Stimulated activated CD8-positive, alpha-beta memory T cell treated with anti-CD3 and anti-CD28 coated beads, Interleukin-7, amount 100 ng/mL, for 24 hours (primary cell): ENCODE measurements around the gene SLC41A1.
A peak's percentile ranks its signal among the peaks of the same experiment; 100 is the strongest.

Experiments used
- DNase-seq: peaks from one replicate; pipeline ENCODE4 v3.0.0-alpha.2; 2020; ENCODE audit warnings: low read depth

SLC41A1 gene

DNA sequence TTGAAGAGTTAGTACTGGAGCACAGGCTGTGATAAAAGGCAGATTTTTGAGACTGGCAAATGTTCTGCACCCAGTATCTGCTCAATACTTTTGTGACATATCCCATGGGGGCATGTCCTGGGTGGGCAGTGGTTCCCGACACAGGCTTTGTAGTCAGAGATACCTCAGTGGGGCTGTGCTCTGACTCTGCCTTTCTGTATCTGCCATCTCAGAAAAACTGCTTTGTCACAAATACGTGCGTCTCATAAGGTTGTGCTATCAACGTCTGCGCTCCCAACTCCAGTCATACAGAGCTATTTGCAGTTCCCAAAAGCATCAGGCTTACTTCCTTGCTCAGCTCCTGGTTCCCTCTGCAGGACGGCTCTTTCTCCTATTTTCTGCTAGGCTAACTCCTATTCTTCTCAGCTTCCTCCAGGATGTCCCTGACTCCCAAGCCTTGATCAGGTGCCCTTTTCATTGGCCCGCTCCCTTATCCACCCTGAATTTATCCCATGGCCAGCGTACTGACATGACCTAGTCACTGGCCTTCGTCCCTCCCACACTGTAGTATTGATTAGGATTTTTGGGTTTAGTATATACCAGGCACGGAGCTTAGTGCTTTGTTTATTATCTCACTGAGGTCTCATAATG lies 25.6 kb downstream of the SLC41A1 start:
- DNase-seq: no peak

GRCh38 chr1:205786601-205787000 lies 26.4 kb downstream of the SLC41A1 start:
- DNase-seq: no peak

- no peak for DNase-seq
Observed at GRCh38 chr1:205785446-205785845, 27.6 kb downstream of the SLC41A1 start.

DNA sequence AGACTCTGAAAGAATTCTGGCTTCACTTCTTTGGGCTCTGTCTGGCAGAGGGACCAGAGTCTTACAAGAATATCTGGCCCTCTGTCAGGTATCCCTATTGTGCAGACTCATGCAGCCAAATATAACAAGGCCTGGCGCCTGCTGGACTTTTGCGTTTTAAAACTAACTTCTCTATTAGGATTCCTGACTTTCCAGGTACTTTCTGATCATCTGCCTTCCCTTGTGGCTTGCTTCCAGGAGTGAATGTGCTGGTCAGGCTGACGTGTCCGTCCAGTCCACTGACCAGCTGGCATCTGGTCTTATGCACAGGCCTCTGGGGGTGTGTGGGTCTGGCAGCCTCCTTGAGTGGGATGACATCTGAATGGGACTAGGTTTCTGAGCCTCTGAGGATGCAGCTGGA lies 29.1 kb downstream of the SLC41A1 start:
- DNase-seq: no peak

DNA sequence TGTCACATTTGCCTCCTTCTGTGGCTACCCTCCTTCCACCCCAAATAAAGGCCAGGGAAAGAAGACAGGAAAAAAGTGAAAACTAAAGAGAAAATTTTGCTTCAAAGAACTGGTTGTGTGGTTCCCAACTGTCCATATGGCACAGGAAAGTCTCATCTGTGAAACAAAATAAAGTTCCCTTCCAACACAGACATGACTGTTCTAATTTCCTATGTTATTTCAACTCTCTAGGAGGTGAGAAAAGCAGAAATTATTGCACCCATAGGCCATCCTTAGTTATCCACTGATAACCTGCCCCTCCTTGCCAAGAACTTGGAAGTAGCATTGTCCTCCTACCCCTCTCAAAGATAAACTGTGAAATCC lies 29.6 kb downstream of the SLC41A1 start:
- no peak for DNase-seq

GRCh38 chr1:205782627-205783432 lies 30.2 kb downstream of the SLC41A1 start:
- no peak for DNase-seq

- no peak for DNase-seq
Observed at GRCh38 chr1:205780335-205780734, 32.7 kb downstream of the SLC41A1 start.

- no peak for DNase-seq
Observed at GRCh38 chr1:205777994-205778393, 35.0 kb downstream of the SLC41A1 start.

DNA sequence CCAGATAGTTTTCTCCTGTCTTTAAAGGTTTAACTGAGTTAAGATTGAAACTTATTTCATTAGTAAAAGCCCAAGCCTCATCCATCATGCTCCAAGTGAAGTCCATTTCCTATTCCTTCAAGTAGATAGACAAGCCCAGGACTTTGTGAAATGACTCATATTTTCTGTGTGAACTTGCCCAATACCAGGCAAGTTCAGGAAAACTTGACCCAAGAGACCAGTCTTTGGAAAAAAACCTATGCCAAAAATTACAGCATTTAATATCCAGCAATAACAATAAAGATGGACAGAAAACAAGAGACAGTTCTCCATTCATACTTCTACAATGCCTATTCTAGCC lies 37.3 kb downstream of the SLC41A1 start:
- no peak for DNase-seq

- peak; percentile 60 for DNase-seq
Observed at GRCh38 chr1:205775015-205775716, 37.8 kb downstream of the SLC41A1 start, which contains the start of gene RAB29. Gene RAB29, minus strand, starts transcription at chr1:205775482. Its CDS starts 526 bp downstream, at chr1:205774956.

- DNase-seq: no peak
Observed at GRCh38 chr1:205774198-205775014, 38.6 kb downstream of the SLC41A1 start.

DNA sequence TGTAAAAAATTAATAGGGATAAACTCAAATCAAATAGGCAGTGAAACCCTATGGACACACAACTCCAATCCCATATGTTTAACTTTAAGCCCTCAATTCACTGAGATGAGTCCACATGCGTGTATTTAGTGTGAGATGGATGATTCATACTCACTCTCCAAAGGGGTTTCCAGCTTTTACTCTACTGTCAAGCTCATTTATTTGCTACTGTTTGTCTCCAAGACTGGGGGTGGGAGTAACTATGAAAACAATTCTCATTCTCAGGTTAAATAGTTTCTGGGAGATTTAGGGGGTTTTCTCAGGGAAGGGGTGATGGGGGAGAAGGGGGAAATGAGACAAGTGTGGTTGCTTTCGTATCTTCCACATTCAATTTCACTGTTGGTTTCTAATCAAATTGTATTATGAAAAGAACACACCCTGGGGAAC lies 40.4 kb downstream of the SLC41A1 start:
- no peak for DNase-seq

GRCh38 chr1:205770618-205771017 lies 42.4 kb downstream of the SLC41A1 start:
- DNase-seq: no peak

GRCh38 chr1:205769641-205770365 lies 43.2 kb downstream of the SLC41A1 start:
- DNase-seq: no peak

DNA sequence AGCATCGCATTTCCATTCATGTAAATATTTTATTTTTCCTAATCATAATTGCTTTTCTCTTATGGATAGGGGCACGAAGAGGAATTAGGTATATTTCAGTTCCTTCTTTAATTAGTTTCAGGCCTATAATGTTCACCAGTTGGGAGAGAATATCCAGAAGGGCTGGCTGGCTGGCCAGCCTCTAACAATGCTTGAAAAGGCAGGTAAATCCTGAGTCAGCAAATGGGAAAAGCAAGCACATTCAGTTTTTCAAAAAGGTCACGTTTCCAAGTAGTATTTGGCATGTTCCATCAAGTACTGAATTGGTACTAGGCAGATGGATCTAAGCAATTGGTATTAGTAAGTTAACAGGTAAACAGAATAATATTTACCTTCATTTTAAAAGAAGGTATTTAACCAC lies 45.8 kb downstream of the SLC41A1 start:
- no peak for DNase-seq

DNA sequence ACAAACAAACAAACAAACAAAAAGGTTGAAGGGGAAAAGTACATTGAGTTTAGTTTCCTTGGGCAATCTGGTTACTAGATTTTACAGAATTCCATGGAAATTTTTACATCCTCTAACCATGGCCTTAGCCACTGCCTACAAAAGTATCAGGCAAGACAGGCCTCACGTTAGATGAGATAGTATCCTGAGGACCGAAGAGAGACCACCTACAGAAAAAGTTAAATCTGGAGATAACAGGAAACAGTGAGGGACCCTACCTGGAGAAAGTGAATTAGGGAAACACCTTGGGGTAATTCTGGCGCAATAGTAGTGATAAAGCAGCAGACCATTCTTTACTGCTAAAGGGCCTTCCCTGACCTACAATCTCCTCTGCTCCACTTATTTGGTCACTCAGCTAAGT lies 46.4 kb downstream of the SLC41A1 start:
- no peak for DNase-seq

GRCh38 chr1:205766038-205766437 lies 47.0 kb downstream of the SLC41A1 start:
- no peak for DNase-seq

DNA sequence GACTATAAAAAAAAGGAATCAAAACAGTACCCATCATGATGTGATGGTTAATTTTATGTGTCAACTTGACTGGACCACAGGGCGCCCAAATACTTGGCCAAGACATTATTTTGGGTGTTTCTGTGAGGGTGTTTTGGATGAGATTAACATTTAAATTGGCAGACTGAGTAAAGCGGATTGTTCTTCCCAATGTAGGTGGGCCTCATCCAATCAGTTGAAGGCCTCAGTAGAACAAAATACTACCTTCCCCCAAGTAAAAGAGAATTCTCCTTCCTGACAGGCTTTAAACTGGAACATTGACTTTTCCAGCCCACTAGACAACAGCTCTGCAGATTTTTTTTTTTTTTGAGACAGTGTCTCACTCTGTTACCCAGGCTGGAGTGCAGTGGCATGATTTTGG lies 48.4 kb downstream of the SLC41A1 start:
- DNase-seq: no peak

DNA sequence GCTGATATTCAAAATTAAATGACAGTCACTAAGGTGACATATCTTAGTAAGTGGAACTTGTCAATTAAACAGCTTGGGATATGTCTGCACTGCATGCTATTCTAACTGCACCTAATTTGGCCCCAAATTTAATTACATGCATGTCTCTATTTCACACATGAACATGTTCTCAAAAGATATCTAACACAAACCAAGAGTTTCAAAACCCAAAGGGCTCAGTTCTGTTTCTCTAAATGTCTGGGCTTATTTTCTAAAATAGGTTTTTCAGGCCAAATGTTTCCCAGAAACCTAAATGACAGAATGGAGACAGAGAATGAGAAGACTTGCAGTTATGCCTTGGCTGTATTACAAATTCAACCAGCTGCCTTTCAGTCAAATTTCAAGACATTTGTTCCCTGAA lies 49.0 kb downstream of the SLC41A1 start:
- DNase-seq: no peak

DNA sequence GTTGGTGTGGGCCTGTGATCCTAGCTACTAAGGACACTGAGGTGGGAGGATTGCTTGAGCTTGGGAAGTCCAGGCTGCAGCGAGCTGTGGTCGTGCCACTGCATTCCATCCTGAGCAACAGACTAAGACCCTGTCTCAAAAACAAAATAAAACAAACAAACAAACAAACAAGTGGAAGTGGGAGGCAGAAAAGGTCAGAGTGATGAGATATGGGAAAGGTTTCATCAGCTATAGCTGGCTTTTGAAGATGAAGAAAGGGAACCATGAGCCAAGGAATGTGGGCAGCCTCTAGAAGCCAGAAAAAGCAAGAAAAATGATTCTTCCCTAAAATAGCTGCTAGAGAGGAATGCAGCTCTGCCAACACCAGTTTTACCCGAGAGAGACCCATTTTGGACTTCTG lies 52.4 kb downstream of the SLC41A1 start:
- no peak for DNase-seq

DNA sequence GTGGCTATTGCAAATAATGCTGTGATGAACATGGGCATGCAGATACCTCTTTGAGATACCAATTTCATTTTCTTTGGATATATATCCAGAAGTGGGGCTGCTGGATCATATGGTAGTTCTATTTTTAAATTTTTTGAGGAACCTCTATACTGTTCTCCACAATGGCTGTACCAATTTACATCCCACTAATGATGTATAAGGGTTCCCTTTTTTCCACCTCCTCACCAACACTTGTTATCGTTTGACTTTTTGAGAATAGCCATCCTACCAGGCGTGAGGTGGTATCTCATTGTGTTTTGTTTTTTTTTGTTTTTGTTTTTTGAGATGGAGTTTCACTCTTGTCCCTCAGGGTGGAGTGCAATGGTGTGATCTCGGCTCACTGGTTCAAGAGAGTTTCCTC lies 56.4 kb downstream of the SLC41A1 start:
- no peak for DNase-seq

DNA sequence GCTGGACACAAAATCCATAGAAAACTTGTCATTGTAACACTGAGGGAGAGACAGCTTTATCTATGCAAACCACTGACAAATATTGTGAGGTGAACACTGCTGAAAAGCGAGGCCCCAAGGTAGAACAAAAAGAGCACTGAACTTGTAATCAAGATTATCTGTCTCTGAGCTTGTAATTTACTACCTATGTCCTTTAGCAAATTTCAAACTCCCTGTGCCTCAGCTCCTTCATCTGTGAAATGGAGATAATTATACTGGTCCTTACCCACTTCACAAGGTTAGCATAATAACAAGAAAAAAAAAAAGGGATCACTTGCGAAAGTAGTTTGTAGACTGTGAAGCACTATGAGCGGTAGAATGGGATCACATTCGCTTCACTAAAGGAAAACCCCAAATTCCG lies 58.1 kb downstream of the SLC41A1 start:
- no peak for DNase-seq
